Loucy (cell line): ENCODE data around the gene SPSB3.
A peak's percentile ranks its signal among the peaks of the same experiment; 100 is the strongest.

Experiments used
- EZH2phosphoT487 ChIP-seq: fragments of 200-600 bp; IDR thresholded peaks from 2 replicates; pipeline ENCODE4 v1.6.1; 2018; ENCODE audit warnings: antibody characterized with exemption, mild to moderate bottlenecking, moderate library complexity, borderline replicate concordance
- TF ChIP-seq, protein P1 (sequence below): fragments of 200-600 bp; sonication (generic); conservative IDR thresholded peaks from 2 replicates; pipeline ENCODE4 v1.5.1; 2014; ENCODE audit warnings: mild to moderate bottlenecking, antibody characterized with exemption, low read length

DNA sequence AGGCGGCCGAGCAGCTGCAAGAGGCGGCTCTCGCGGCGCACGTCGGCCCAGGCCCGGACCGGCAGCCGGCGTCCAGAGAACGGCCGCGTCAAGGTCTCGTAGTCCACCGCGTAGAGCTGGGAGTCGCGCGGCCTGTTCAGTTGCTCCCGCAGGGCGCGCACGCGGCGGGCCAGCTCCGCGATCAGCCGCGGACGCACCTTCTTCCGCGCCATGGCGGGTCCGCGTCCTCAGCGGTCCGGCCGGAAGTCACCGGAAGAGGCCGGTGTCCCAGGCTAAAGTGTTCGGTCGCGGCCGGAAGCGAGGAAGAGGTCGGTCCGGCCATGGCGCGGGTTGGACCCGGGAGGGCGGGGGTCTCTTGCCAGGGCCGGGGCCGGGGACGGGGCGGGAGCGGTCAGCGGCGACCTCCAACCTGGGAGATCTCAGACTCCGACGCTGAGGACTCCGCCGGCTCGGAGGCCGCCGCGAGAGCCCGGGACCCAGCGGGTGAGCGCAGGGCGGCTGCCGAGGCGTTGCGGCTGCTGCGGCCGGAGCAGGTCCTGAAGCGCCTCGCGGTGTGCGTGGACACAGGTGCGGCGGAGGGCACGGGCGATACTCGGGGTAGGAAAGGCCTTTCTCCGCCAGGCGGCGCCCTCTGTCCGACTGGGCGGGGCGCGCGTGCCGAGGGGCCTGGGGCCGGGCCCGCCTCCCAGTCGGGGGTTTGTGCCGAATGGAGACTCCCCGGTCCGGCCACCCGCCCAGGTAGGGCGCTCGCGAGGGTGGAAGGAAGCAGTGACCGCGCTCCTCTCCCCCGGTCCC is 9.3 kb downstream of the SPSB3 start, which contains the start of gene MRPS34:
- TF ChIP-seq, protein P1, sequence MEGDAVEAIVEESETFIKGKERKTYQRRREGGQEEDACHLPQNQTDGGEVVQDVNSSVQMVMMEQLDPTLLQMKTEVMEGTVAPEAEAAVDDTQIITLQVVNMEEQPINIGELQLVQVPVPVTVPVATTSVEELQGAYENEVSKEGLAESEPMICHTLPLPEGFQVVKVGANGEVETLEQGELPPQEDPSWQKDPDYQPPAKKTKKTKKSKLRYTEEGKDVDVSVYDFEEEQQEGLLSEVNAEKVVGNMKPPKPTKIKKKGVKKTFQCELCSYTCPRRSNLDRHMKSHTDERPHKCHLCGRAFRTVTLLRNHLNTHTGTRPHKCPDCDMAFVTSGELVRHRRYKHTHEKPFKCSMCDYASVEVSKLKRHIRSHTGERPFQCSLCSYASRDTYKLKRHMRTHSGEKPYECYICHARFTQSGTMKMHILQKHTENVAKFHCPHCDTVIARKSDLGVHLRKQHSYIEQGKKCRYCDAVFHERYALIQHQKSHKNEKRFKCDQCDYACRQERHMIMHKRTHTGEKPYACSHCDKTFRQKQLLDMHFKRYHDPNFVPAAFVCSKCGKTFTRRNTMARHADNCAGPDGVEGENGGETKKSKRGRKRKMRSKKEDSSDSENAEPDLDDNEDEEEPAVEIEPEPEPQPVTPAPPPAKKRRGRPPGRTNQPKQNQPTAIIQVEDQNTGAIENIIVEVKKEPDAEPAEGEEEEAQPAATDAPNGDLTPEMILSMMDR = peak; percentile 44
- no peak for TF ChIP-seq EZH2phosphoT487
